HEK293 (cell line): ENCODE data around the gene CIITA.

Source experiments
- ZBTB17 ChIP-seq: fragments of 450-650 bp; formaldehyde crosslinking; IDR thresholded peaks from 2 replicates; pipeline ENCODE4 v1.5.1; 2016; ENCODE audit warnings: missing biosample characterization, missing genetic modification characterization
- ZNF621 ChIP-seq: fragments of 450-650 bp; formaldehyde crosslinking; IDR thresholded peaks from 2 replicates; pipeline ENCODE4 v1.5.1; 2017; ENCODE audit warnings: missing biosample characterization, missing genetic modification characterization

GRCh38 chr16:10982465-10983150 lies 105.6 kb downstream of the CIITA start:
- TF ChIP-seq ZBTB17 (tag by site-specific recombination) = no peak
- no peak for TF ChIP-seq ZNF621 (tag by site-specific recombination)
